ENCODE measurements around the gene PDGFC.

PDGFC gene

DNA sequence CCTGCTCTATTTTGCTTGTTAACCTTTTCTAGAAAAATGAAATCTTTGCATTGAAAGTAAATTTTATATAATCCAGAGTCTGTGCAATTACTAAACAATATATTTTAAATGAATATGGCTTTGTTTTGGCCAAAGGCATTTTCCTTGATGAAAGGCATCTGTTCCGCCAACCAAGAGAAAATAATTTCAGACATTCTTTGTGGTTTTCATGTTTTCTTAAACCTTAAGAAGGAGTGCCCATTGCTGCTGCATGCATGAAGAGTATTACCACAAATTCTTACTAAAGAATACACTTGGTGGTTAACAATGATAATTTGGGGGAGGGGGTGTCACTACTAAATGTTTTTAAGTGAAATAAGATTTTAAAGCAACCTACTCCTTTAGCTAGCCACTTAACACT lies 2.7 kb upstream of the PDGFC start:
- DNase-seq (ENCODE audit: low spot score), result no peak

DNA sequence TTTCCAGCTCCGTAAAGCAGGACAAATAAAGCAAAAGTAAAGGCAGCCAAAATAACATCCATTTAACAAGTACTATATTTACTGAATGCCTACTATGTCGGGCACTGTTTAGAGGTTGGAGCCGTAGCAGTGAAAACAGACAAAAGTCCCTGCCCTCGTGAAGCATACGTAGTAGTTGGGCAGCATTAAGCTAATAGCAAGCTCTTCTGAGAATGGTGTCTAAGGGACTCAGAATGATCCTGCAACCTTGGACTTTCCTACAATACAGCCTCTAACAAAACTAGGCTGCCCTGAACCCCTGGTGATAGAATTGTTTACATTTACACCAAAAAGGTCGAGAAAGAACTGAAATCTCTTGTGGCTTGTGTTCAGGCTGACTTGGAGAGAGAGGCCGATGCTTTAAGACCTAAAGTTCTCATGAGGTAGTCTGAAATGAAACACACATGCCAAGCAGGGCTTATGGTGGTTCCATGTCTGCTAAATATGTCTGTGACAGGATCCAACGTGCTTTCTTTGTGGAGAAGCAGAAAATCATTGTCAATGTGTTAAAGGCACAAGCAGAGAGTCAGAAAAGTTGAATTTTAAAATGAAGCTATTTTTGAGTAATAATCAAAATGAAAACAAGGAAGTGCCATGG lies 898 bp upstream of the PDGFC start:
- no peak for DNase-seq (ENCODE audit: low spot score)

DNA sequence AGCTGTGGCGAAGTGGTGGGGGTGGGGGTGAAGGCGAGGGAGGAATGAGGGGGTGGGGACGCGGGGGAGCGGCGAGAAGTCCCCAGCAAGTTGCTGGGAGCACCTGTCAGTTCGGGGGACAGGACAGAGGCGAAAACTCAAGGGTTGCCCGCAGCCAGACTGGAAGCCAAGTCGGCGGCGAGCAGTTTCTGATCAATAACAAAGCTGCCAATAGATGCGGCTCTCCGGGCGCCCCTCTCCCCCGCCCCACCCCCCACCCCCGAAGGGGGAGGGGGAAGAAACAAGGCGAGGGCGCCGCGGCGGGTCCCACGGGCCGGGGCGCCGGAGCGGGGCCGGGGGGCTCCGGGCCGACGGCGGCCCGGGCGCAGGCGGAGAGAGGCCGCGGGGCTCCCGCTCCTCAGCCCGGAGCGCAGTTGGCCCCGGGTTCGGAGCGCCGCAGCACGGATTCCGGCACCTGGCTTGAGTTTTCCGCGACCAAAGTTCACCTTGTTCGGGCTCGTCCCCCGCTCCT lies 379 bp downstream of the PDGFC start:
- DNase-seq (ENCODE audit: low spot score), result no peak

DNA sequence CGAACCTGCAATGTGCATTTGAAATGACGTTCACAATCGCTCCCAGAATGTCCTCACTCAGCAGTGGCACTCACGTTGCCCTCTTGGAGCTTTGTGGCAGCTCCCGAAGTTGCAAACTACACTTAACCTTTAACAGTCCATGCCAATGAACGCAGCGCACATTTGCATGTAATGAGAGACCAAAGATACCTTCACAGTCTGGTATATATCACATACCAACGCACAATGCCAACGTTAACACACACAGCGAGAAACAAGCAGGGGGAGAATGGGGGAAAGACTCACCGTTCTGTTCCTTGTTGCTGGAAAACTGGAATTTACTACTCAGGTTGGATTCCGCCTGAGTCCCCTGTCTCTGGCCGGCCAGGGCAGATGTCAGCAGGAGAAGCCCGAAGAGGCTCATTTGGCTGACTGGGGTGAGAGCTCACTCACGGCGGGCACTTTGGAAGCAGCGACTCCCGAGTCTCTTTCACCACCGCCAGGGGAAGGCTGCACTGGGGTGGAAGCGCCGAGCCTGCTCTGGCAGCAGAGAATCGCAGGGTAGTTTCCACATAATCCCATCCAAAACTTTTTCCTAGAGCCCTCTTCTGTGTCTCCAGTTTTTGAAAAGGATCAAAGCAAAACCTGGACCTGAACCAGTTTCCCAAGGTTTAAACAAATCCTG lies 966 bp downstream of the PDGFC start:
- DNase-seq (ENCODE audit: low spot score), result no peak

DNA sequence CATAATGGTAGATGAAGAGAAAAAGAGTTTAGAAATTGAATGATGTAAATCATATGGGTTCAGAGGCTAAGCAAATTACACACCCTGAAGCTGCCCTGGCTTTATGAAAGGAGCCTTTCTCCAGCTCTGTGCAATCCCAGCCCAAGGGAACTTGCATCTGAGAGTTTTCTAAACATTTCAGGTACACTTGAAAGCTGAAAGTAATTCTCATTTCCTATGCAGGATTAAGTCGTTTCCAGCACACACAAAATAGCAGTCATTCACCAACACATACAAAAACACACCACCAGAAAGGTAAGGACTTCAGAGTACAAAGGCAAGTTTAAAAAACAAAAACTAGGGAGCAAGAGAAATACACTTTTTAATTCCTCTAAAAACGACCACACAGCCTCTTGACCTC lies 1.7 kb downstream of the PDGFC start:
- no peak for DNase-seq (ENCODE audit: low spot score)

DNA sequence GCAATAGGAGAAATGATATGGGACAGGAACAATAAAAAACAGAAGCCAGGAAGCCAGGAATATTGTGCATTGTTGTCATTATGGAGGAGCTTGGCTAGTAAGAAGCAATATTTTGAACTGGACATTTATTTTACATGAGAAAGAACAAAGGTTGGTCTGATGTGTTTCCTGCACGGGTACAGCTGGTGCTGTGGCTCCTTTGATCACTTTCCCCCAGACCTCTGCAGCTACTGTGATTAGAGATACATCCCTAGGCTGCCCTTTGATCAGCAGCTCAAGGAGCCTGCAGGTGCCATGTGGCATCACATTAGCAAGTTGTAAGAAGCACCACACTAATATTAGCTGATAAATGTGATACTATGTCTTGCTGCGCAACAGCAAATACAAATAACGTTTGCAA lies 2.5 kb downstream of the PDGFC start:
- no peak for DNase-seq (ENCODE audit: low spot score)

DNA sequence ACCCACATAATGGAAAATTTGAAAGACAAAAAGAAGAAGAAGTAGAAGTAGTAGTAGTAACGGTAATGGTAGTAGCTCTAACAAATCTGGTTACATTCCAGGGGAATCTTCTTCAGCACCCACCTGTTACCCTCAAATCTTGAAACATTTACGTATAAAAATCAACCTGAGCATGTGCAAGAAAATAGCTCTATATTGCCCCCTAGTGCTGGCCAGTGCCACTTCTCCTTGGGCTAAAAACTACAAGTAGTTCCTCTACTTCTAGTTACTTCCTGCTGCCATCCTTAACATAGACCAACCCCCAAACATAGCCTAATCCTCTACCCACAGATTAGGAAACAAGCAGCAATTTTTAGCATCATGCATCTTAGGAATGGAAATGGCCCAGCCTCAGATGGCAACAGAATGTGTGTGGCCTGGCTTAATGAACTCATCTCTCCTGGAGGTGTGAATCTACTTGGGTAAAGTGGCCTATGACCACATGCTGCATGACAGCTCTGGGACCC lies 3.1 kb downstream of the PDGFC start:
- no peak for DNase-seq (ENCODE audit: low spot score)

DNA sequence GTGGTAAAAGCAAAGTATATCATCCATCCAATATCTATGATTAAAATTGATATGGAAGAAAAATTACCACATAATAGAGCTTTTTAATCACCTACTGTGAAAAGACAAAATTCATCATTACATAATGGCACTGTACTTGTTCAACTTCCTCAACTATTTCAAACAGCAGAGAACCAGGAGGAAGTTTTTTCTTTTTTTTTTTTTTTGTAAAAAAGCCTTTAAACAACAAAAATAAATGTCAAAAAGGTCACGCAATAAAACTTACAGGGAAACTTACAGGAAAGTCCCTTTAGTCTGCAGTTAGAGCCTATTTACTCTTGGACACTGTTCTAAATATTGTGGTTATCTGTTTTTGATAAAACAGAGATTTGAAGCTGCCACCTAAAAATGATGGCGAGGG lies 4.8 kb downstream of the PDGFC start:
- no peak for DNase-seq (ENCODE audit: low spot score)

DNA sequence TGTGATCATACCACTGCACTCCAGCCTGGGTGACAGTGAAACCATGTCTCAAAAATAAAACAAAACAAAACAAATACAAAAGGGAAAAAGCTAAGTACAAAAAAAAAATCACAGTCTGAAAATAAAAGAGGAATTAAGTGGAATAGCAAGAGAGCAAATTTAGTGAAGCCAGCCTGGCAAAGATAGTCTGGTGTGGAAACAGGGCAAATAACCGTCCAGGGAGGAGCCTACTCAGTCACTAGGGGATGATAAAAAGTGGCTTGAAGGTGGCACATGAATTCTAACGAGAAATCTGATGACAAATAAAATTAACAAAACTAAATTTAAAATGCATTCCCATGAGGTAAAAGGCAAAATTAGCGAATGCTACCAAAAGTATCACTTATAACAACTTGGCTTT lies 8.2 kb downstream of the PDGFC start:
- no peak for DNase-seq (ENCODE audit: low spot score)

DNA sequence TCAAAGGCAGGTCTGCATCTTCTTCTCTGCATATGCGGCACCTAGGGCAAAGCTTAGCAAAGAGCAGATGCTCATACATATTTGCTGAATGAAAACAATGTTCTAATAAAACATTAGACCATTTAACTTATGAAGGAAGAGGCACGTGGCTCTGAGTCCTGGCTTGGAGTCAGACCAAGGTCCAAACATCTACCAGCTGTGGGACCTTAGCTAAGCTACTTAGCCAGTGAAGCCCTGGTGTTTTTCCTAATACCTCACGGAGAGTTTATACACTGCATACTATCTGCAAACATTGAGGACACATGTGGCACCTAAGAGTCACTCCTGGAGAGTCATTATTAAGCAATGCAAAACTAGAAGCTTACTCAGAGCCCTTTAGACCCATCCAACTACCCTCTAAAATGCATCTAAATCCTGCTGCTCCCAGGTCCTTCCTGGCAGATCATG lies 9.0 kb downstream of the PDGFC start:
- no peak for DNase-seq (ENCODE audit: low spot score)

DNA sequence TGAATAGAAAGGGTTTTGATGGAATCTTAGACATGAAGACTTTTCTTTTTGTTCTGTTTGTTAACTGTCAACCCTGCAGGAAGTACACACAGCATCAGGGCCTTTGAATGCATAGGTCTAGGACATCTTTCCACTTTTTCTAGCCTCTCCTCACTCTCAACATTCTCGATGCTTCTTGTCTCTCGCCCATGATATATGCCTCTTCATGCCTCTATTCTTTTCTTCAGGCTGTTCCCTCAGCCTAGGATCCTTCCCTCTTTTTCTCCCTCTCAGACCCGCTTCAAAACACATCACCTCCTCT lies 9.6 kb downstream of the PDGFC start:
- DNase-seq (ENCODE audit: low spot score), result no peak

DNA sequence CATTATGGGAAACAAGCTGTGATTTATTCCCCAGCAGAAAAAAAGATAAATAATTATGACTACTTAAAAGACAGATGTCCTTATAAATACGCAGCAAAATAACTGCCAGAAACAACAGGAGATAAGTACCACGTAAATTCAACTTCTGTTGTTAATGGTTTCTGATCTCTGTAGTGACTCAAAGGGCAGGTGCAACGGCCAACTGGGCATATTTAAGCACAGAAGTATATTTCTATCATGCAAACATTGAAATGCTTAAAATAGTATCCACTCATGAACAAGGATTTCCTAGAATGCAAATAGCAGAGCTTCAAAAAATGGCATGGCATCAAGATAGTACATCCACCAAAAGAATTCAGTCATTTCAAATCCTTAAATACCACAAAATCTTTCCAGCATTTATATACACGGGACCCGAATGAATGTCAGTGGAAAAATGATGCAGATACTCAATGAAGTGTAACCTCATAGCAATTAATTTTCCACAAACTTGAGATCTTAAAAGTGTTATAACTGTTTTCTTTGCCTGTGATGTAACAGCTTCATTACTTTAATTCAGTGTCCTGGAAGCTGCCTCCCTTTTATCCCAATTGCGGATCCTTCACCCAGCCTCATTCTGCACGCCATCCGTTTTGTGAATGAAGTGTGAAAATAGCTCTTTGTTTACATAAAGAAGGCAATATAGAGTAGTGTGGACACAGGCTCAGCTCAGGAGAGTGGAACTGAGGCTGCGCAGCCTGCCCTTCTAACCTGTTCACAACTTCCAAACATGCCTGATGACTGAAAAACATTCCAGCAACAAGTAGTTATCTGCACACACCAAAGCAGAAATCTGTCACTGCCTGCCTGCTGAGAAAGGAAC lies 10.2 kb downstream of the PDGFC start:
- no peak for DNase-seq (ENCODE audit: low spot score)

DNA sequence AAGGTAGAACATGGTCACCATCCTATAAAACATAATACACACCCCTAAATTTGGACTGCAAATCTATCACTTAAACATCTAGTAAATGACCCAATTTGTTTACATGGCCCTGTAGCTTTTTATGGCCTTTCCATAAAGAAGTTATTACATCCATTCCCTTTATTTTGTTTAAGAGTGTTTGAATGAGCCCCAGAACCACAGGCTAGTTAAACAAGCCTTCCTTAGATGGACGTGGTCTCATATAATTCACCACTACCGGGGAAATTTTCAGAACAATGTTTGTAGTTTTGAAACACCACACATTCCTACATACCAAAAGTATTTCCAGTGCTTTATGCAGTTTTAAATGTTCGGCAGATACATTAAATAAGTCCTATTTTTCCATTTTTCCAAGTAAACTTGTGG lies 12.3 kb downstream of the PDGFC start:
- DNase-seq (ENCODE audit: low spot score), result no peak

DNA sequence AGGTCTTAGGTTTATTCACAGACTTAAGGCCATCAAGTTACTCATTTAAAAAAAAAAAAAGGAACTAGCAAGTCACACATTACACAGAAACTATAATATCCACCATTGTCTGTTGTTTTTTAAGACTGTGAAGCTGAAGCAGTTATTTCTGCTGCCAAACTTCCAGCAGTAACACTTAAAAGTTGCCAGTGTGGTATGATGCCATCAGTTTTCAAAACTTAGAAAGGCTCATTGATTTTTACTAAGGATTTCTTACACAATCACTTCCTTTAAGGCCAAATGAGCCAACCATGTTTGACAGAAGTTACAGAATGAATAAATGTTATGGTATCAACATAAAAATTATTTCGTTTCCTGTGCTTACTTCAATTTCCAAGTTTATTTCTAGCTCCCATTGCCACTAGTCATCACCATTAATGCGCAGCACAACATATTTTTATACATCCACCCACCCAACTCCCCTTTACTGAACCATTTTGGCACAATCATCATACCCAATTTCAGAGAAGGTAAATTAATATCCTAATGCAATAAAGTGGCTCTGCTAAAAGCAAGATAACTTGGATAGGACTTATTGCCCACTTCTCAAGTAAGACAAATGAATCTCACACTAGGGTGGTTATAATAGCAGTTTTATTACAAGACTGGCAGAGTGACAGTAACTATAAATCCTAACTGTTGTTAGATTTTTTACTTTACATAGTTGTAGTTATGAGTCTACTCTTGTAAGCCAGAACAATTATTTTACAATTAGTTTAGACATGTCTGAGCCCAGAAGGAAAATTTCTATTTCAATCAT lies 13.1 kb downstream of the PDGFC start:
- DNase-seq (ENCODE audit: low spot score), result no peak

DNA sequence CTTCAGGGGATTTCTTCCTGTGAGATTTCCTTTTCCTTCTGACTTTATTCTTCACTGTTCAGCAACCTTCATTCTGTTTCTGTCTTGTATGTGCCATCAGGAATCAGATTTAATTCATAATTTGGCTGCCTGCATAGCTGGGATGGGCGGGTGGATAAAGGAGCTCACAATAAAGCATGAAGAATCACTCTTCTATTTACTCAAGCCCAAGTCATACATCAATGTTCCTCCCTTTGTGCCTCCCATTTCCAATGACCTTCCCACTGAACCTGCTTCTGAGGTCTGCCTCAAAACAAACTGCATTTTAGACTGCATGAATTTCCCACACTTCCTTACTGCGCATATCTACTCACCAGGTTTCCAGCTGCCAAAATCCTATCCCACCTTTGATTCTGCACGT lies 14.0 kb downstream of the PDGFC start:
- DNase-seq (ENCODE audit: low spot score), result no peak

DNA sequence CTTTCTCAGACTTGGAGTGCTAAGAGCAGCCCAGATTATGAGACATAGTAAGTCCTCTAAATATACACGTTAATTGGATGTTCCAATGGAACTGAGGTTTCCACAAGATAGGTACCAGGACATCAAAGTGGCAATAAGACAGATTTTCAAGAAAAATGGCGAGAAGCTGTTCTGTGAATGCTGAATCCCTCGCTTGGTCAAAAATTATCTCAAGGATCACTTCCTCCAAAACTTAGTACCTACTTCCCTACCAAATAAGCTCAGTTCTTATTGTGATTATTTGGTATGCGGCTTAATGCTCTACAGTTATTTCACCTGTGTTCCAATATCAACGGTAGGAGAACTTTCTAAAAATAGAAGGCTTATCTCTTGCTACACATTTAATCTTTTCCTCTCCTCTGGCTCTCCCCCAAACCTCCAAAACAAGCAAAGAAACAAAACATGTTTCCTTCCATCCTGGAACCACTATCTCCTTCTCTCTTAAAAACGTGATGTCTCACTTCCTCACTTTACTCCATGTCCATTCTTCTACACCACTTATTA lies 14.7 kb downstream of the PDGFC start:
- no peak for DNase-seq (ENCODE audit: low spot score)

DNA sequence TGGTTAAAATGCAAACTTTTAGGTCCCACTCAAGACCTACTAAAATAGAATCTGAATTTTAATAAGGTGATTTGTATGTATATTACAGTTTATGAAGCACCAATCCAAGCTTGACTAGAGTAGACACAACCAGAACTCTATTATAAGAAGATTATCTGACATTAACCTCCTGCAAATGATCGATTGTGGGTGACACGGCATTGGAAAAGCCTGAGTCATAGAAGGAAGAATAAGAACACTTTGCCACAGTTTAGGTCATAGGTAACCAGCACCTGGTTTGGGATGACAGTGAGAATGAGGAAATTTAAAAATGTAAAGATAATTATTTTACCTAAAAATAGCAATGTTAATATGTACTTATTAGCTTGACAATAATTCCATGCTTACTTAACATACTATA lies 15.2 kb downstream of the PDGFC start:
- no peak for DNase-seq (ENCODE audit: low spot score)

DNA sequence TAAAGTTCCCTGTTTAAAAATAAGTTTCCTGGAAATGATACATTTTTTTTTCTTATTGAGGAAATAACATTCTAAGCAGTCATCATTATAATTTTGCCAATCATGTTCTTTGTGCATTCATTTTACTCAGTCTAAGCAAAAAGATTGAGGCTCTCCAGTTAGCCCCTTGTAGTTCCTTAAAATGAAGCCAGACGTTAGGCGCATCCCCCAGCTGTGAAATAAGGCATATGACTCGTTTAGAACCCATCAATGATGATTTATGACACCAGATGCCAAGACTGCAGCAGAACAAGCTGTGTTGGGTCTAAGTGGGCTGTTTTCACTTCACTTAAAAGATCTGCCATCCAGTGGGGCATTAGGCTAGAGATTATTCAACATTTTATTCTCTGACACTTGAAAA lies 17.0 kb downstream of the PDGFC start:
- no peak for DNase-seq (ENCODE audit: low spot score)

DNA sequence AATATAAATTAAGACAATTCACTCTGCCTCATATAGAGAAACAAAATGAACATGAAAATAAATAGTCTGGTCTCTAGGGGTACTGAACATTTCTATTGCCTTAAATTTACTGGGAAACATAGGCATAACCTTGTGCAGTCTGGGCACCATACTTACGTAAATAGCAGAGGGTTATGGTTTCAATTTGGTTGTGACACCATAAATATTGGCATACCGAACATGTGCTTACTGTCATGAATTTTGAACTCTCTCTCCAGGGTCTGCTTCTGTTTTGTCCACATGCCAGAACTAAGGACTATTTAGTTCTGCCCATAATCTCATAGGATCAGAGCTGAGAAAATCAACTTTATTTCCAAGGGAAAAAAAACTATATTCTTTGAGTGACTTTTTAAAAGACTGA lies 17.6 kb downstream of the PDGFC start:
- no peak for DNase-seq (ENCODE audit: low spot score)

DNA sequence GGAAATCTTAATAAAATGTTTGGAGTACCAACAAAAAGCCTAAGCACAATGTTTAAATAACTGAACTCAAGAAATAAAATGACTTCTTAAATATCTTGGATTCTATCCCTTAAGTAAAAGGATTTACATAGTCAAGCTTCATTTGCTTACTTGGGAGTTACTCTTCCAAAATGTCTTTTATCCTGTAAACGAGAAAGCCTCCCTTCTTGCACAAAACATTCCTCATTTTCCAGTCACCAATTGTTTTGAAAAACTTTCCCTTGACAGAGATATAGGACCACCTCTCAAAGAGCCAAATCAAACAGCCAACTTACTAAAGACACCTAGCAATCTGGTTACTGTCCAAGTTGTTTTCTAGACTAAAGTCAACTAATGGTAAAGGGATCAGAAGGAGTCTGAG lies 18.6 kb downstream of the PDGFC start:
- DNase-seq (ENCODE audit: low spot score), result no peak

DNA sequence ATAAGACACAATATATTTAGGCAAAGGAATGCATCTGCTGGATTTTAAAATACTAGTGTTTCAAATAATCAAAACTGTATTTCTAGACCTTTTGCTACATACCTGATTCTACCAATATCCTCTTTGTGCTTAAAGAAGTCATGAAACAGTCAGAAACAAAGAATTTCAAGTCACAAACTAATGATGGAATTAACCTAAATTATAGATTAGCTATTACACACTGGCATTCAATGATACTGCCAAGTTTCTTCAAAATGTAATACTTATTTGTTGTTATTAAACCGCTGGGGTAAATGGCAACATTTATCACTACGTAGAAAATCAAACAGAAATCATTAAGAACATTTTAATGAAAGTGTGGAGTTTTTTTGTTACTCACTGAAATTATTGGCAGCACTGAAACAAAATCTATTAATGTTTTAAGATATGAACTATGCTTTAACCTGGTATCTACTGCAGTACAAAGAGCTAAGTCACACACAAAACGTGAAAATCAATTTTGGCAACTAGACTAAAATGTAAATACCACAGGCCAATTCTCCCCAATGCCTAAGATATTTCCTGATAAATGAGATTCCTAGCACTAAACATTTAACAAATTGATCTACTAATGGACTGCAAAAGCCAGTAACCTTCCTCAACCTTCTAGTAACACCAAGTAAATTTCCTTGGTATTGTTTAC lies 19.4 kb downstream of the PDGFC start:
- DNase-seq (ENCODE audit: low spot score), result no peak

All from HuH-7.5 (cell line).